Adrenal gland (tissue), 5 donors: Measurements from ENCODE around the gene EML6.

ENCODE experiments used
- CTCF ChIP-seq, 6 experiments: fragments of 450-650 bp in 4 of 6; fragments of 200-600 bp in 2 of 6; sonication (generic) in 1 of 6; IDR thresholded peaks; 1 replicate in 5 of 6; 2 replicates in 1 of 6; pipeline versions ENCODE4 v1.5.1 to v1.8.0; 2016 to 2021; ENCODE audit warnings: antibody characterized with exemption in 6 of 6, mild to moderate bottlenecking in 2 of 6, moderate library complexity in 1 of 6
- POLR2A ChIP-seq, 2 donors: fragments of 450-650 bp; IDR thresholded peaks; one replicate each; pipeline ENCODE4 v1.6.1; 2017; ENCODE audit warnings: antibody characterized with exemption in 2 of 2, mild to moderate bottlenecking in 2 of 2, moderate library complexity in 1 of 2
- donor health status: DM: no; HTN: no; CAD: no.

GRCh38 chr2:54680397-54681041, 42.9 kb upstream of the EML6 start:
- TF ChIP-seq CTCF (IDR thresholded peaks at IDR 0.05), result no peak
- TF ChIP-seq POLR2A (IDR thresholded peaks at IDR 0.05), result no peak
